PC-3 (cell line): Measurements from ENCODE around the gene RPL39L. TPM values are rescaled to one million over a fixed set of nuclear protein-coding genes. Genes with fewer than 3 reads are reported as not detected.

Experiments
- ATAC-seq: fragments of 200-7000 bp; cut with Tn5 transposase; 2 replicates; pipeline ENCODE4 v1.9.1; 2020; ENCODE audit warnings: mild to moderate bottlenecking, moderate library complexity
- BruUV-seq: library from RNA; stranded (reverse); fragments of 400-500 nt; replicated peaks from 2 replicates; lab custom pipeline; 2021; lab: Mats Ljungman, UMichigan
- CTCF ChIA-PET: fragments of 300-600 bp; sonication (Branson Sonifier 250); formaldehyde crosslinking; loops from one replicate; lab custom pipeline; 2022; ENCODE audit warnings: antibody characterized with exemption; lab: Charles Lee
- POLR2A ChIA-PET: fragments of 300-600 bp; sonication (Branson Sonifier 250); formaldehyde crosslinking; loops from one replicate; lab custom pipeline; 2022; ENCODE audit warnings: antibody characterized with exemption; ENCODE audit not compliant: unreplicated experiment; lab: Charles Lee
- DNase-seq: peaks from one replicate; pipeline ENCODE4 v3.0.0-alpha.2; 2015
- H2AFZ ChIP-seq: fragments of 300-600 bp; sonication (generic); 2 replicates; pipeline ENCODE4 v1.6.0; 2016; ENCODE audit warnings: antibody characterized with exemption, low read length
- H3F3A ChIP-seq: fragments of 300-600 bp; sonication (generic); one replicate; pipeline ENCODE4 v1.6.0; 2017; ENCODE audit warnings: antibody characterized with exemption, low read length, control low read depth, mild to moderate bottlenecking; ENCODE audit not compliant: unreplicated experiment
- H3K27ac ChIP-seq: fragments of 300-600 bp; sonication (generic); 2 replicates; pipeline ENCODE4 v1.5.1; 2016; ENCODE audit warnings: mild to moderate bottlenecking, low read length
- H3K27me3 ChIP-seq: fragments of 300-600 bp; sonication (generic); 2 replicates; pipeline ENCODE4 v1.6.1; 2016; ENCODE audit warnings: low read length, mixed read lengths
- H3K36me3 ChIP-seq: fragments of 300-600 bp; sonication (generic); 2 replicates; pipeline ENCODE4 v1.6.1; 2016; ENCODE audit warnings: low read depth, mixed run types, low read length, mixed read lengths
- H3K4me1 ChIP-seq: fragments of 300-600 bp; sonication (generic); 2 replicates; pipeline ENCODE4 v1.5.1; 2016; ENCODE audit warnings: low read length; ENCODE audit not compliant: insufficient read depth
- H3K4me2 ChIP-seq: fragments of 300-600 bp; sonication (generic); 2 replicates; pipeline ENCODE4 v1.6.0; 2016; ENCODE audit warnings: low read length
- H3K4me3 ChIP-seq: fragments of 300-600 bp; sonication (generic); 2 replicates; pipeline ENCODE4 v1.5.1; 2016; ENCODE audit warnings: mild to moderate bottlenecking, low read length, mixed read lengths
- H3K79me2 ChIP-seq: fragments of 300-600 bp; sonication (generic); 2 replicates; pipeline ENCODE4 v1.6.1; 2017; ENCODE audit warnings: low read length, mixed read lengths
- H3K9ac ChIP-seq: fragments of 300-600 bp; sonication (generic); 2 replicates; pipeline ENCODE4 v1.6.0; 2016; ENCODE audit warnings: mild to moderate bottlenecking, low read length
- H3K9me2 ChIP-seq: fragments of 300-600 bp; sonication (generic); replicated peaks from 2 replicates; pipeline ENCODE4 v1.6.1; 2016; ENCODE audit warnings: mixed run types, low read length, mixed read lengths
- H3K9me3 ChIP-seq: fragments of 300-600 bp; sonication (generic); 2 replicates; pipeline ENCODE4 v1.6.1; 2016; ENCODE audit warnings: low read length, mixed read lengths
- H4K20me1 ChIP-seq: fragments of 300-600 bp; sonication (generic); 2 replicates; pipeline ENCODE4 v1.6.1; 2016; ENCODE audit warnings: low read length, mixed read lengths
- CTCF ChIP-seq: fragments of 300-600 bp; sonication (generic); conservative IDR thresholded peaks from 2 replicates; pipeline ENCODE4 v1.5.1; 2017; ENCODE audit warnings: antibody characterized with exemption, low read depth, mild to moderate bottlenecking, low read length
- EZH2 ChIP-seq: fragments of 300-600 bp; sonication (generic); IDR thresholded peaks from one replicate; pipeline ENCODE4 v1.6.1; 2017; ENCODE audit warnings: antibody characterized with exemption, mild to moderate bottlenecking, low read length; ENCODE audit not compliant: unreplicated experiment
- EZH2phosphoT487 ChIP-seq: fragments of 300-600 bp; sonication (generic); IDR thresholded peaks from 2 replicates; pipeline ENCODE4 v1.6.1; 2018; ENCODE audit warnings: mild to moderate bottlenecking, antibody characterized with exemption, low read length, borderline replicate concordance
- intact Hi-C: fragments of 100-400 bp; cut with micrococcal nuclease; formaldehyde crosslinking; loops from 2 replicates; pipeline ENCODE4 v1.9.0; 2023
- total RNA-seq: library from RNA; depleted of rRNA; stranded (reverse); fragments of >200 nt; gene quantifications from 2 replicates; pipeline ENCODE4 v1.2.3, GENCODE V29; 2014

RPL39L gene
- total RNA-seq, 1 experiment from 2014 or later, result 175 TPM

- Histone ChIP-seq H3K27ac (no peak overlapping the region), H3K9me3 (no peaks in the 10 kb centered on the region), H3K79me2 (no peaks in the 10 kb centered on the region), H3K27me3 (no peaks in the 10 kb centered on the region), H4K20me1 (no peaks in the 10 kb centered on the region), H3K4me1 (no peaks in the 10 kb centered on the region), H3K4me3 (no peak overlapping the region), H3K9me2 (no peaks in the 10 kb centered on the region), H3K36me3 (no peaks in the 10 kb centered on the region), H3F3A (no peaks in the 10 kb centered on the region), H3K9ac (no peak overlapping the region), H3K4me2 (no peak overlapping the region), H2AFZ (no peak overlapping the region)
- ChIA-PET CTCF (no interaction called here), POLR2A (no interaction called here)
- DNase-seq (no peak), ATAC-seq (no peak)
- no TSS peak for BruUV-seq
- TF ChIP-seq CTCF (no peak), EZH2phosphoT487 (no peak)
- intact Hi-C loops, result no loop called here
These were observed 33.6 kb downstream of the RPL39L start for GRCh38 chr3:187105700-187106099.

- intact Hi-C loops, result no loop called here
- ATAC-seq (no peak), DNase-seq (no peak)
- Histone ChIP-seq H3K79me2 (no peaks in the 10 kb centered on the region), H3K27me3 (no peaks in the 10 kb centered on the region), H3K4me1 (no peaks in the 10 kb centered on the region), H3K4me2 (no peak overlapping the region), H3K9me2 (no peaks in the 10 kb centered on the region), H3K36me3 (no peaks in the 10 kb centered on the region), H3F3A (no peaks in the 10 kb centered on the region), H4K20me1 (no peaks in the 10 kb centered on the region), H3K9ac (no peak overlapping the region), H3K27ac (no peak overlapping the region), H3K4me3 (no peak overlapping the region), H3K9me3 (no peaks in the 10 kb centered on the region), H2AFZ (no peak overlapping the region)
- CTCF ChIA-PET, result no interaction called here
- TF ChIP-seq EZH2phosphoT487 (no peak), EZH2 (no peak), CTCF (no peak)
- no TSS peak for BruUV-seq
- POLR2A ChIA-PET, result no interaction called here
These were observed 34.4 kb downstream of the RPL39L start for GRCh38 chr3:187104933-187105332.

DNA sequence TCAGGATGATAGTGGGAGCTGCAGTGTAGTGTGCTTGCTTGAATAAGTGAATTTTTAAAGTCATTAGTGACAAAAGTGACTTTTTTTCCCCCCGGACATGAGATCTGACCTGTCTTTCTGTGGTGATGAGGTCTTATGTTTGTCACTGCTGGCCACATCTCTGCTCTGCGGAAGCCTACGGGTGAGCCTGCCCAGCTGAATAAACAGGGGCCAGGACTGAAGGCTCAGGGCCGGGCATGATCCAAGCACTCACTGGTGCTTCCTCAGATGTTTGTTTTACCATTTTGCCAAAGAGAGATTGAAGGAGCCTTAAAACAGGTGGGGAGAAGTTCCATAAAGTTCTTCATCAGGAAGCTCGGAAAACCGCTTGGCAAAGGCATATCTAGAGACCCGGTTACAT, 35.0 kb downstream of the RPL39L start:
- TF ChIP-seq CTCF (no peak), EZH2 (no peak), EZH2phosphoT487 (no peak)
- BruUV-seq, result no TSS peak
- H3K9me3 ChIP-seq, result no peaks in the 10 kb centered on the region
- no peak overlapping the region for H3K9ac ChIP-seq
- intact Hi-C loops, result no loop called here
- H2AFZ ChIP-seq, result no peak overlapping the region
- H4K20me1 ChIP-seq, result no peaks in the 10 kb centered on the region
- H3K27ac ChIP-seq, result no peak overlapping the region
- ATAC-seq (no peak), DNase-seq (no peak)
- no peaks in the 10 kb centered on the region for H3K27me3 ChIP-seq
- H3K4me2 ChIP-seq, result no peak overlapping the region
- H3K36me3 ChIP-seq, result no peaks in the 10 kb centered on the region
- ChIA-PET CTCF (no interaction called here), POLR2A (no interaction called here)
- no peaks in the 10 kb centered on the region for H3F3A ChIP-seq
- H3K9me2 ChIP-seq, result no peaks in the 10 kb centered on the region
- H3K79me2 ChIP-seq, result no peaks in the 10 kb centered on the region
- H3K4me1 ChIP-seq, result peaks cover under 1% of the 10 kb centered on the region; the same call in 1 of the 2 replicates
- H3K4me3 ChIP-seq, result no peak overlapping the region
